Activated CD4-positive, alpha-beta T cell treated with anti-CD3 and anti-CD28 coated beads, Interleukin-2, amount 50 U/mL, for 48 hours (primary cell): ENCODE measurements around the gene SKIDA1.

ENCODE experiments used
- DNase-seq, 2 experiments: peaks; one replicate each; pipeline ENCODE4 v3.0.0-alpha.2; 2020

The SKIDA1 gene

GRCh38 chr10:21499701-21500577, 25.5 kb downstream of the SKIDA1 start:
- peak in 1 of 2 experiments; percentile 23 for DNase-seq

DNA sequence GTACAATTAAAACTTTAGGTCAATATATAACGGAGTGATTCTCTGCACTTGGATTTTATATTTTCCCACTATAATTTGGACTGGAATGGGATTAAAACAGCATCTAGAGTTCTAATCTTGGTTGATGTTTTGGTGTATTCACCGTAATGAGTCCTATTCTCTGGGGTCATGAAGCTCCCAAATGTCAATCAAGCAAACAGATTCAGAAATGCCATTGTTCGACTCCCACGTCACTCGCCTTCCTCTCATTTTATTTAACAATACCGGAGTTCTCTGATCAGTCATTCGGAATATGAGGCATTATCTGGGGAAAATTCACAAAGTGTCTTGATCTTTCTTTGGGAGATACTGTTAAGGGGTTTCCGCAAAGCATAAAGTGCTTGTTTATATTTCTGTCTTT, 26.5 kb downstream of the SKIDA1 start:
- DNase-seq: no peak

GRCh38 chr10:21498377-21498776, 27.1 kb downstream of the SKIDA1 start:
- DNase-seq: no peak

DNA sequence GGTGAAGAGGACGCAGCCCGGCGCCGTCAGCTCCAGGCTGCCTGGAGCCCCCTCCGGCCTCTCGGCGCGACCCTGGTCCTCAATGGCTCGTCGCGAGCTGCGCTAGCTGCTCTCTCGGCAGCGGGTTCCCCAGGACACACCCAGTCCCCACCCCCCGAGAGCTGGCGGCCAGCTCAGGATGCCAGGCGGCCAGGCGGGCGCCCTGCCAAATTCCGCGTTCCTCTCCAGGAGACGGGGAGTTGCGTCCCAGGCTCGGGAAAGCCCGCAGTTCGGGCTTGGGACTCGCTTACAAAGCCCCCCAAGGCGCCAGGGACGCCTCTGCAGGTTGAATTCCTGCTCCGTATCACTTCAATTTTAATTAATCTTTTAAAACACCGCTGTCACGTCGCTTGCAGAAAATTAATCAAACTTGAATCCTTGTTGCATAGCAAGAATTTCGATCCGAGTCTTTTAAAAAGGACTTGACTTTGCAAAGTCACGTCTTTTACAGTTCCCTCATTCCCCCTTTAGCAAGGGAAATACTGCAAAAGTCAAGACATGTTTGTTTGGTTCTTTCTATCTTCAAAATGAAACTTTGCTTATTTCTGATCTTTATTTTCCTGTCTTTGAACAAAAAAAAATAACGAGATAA, 28.2 kb downstream of the SKIDA1 start:
- peak; percentile 43 to 56 for DNase-seq

- peak; percentile 59 to 62 for DNase-seq
Observed at GRCh38 chr10:21496343-21497176, 28.9 kb downstream of the SKIDA1 start.

GRCh38 chr10:21495752-21496342, 29.6 kb downstream of the SKIDA1 start:
- peak; percentile 86 to 89 for DNase-seq

GRCh38 chr10:21495002-21495751, 30.3 kb downstream of the SKIDA1 start:
- no peak for DNase-seq

GRCh38 chr10:21494191-21495001, 31.1 kb downstream of the SKIDA1 start:
- DNase-seq: peak in 1 of 2 experiments; percentile 31

DNA sequence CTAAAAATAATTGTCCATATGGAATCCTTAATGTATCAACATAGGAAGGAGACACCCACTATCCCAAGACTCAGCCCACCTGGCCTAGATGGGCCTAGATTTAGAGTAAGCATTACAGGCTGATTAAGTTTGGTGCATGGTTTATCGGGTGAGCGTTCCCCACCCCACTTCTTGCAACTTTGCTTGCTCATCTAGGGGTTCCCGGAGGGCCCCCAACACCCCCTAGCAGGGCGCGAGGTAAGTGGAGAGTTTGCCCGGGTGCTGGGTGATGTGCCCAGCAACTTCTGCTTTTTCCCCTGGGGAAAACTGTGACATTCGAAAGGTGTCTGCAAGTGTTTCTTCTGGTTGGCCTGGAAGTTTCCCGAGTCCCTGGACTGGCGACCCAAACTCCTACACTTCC, 31.7 kb downstream of the SKIDA1 start:
- DNase-seq: no peak

GRCh38 chr10:21492421-21492820, 33.1 kb downstream of the SKIDA1 start:
- no peak for DNase-seq

GRCh38 chr10:21490711-21491105, 34.8 kb downstream of the SKIDA1 start:
- DNase-seq: no peak

GRCh38 chr10:21490028-21490710, 35.3 kb downstream of the SKIDA1 start:
- no peak for DNase-seq

- DNase-seq: no peak
Observed at GRCh38 chr10:21488957-21489446, 36.5 kb downstream of the SKIDA1 start.

DNA sequence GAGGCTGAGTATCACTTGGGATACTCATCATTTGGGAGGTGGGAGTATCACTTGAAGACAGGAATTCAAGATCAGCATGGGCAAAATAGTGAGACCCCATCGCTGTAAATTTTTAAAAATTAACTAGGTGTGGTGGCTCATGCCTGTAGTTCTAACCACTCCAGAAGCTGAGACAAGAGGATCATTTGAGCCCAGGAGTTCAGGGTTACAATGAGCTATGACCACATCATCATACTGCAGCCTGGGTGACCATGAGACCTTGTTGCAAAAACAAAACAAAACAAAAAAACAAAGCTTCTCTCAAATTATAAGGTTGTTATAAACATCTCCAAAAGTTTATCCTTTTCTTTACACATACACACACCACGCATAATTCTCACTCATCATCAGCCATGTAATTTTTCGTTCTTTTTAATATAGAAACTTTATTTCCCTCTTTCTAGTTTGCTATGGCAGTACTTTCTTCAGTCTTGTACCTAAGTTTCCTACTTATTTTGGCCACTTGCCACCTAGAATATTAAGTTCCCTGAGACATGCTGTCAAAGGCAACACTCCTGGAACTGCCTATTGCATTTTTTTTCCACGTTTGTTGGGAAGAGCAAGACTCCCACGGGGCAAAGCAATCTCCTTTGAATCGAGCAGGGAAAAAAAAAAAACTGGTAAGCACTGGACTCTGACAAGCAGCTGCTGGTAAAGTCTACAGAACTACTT, 37.1 kb downstream of the SKIDA1 start:
- DNase-seq: no peak

GRCh38 chr10:21487416-21488180, 37.9 kb downstream of the SKIDA1 start:
- DNase-seq: no peak

- no peak for DNase-seq
Observed at GRCh38 chr10:21482821-21483220, 42.7 kb downstream of the SKIDA1 start.

DNA sequence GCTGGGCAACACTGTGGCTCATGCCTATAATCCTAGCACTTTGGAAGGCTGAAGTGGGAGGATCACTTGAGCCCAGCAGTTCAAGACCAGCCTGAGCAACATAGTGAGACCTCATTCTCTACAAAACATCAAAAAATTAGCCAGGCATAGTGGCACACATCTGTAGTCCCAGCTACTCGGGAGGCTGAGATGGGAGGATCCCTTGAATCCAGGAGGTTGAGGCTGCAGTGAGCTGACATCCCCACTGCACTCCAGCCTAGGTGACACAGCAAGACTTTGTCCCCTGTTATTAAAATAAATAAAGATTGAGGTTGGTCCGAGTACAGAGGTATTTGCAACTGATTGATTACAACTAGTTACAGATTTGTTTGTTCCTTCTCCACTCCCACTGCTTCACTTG, 44.1 kb downstream of the SKIDA1 start:
- DNase-seq: no peak

DNA sequence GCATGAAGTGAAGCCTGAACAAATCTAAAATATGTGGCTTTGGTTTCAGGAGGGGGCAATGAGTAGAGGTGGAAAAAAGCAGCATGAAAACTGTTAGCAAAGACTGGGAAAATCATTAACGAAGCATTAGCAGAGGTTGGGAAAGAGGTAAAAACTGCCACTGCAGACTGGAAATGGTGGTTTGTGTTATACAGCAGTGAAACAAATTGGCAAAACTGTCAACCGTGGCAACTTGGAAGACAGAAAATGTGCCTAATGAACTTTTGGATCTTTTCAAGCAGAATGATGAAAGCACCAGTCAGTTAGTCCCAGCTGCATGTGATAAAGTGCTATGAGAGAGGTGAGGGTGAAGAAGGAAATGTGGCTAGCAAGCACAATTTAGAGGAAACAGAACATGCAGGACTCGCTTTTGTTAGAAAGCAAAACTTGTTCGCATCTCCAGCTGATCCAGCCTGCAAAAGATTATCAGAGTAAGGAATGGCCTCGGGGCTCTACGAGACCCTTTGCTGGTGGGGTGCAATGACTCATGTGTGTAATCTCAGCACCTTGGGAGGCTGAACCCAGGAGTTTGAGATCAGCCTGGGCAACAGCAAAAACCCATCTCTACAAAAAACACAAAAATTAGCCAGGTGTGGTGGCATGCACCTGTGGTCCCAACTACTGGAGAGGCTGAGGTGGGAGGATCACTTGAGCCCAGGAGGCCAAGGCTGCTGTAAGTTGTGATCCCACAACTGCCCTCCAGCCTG, 45.7 kb downstream of the SKIDA1 start:
- no peak for DNase-seq
